ENCODE results near the gene SUSD1.

Gene SUSD1

DNA sequence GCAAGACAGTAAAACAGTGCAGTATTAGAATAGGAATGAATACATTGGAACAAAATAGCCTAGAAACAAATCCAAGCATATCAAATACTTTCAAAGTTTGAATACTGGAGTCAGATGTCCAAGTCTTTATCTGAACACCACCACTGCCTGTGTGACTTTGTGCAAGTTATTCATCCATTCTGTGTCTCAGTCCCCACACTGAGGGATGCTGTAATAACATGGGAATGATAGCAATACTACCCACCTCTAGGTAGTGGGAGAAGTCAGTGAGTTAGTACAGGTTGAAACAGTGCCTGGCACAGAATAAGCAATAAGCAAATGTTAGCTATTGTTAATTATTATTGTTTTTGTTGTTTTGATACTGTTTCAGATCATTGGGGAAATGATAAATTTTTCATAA lies 130.9 kb downstream of the SUSD1 start:
- TF ChIP-seq, protein P1, sequence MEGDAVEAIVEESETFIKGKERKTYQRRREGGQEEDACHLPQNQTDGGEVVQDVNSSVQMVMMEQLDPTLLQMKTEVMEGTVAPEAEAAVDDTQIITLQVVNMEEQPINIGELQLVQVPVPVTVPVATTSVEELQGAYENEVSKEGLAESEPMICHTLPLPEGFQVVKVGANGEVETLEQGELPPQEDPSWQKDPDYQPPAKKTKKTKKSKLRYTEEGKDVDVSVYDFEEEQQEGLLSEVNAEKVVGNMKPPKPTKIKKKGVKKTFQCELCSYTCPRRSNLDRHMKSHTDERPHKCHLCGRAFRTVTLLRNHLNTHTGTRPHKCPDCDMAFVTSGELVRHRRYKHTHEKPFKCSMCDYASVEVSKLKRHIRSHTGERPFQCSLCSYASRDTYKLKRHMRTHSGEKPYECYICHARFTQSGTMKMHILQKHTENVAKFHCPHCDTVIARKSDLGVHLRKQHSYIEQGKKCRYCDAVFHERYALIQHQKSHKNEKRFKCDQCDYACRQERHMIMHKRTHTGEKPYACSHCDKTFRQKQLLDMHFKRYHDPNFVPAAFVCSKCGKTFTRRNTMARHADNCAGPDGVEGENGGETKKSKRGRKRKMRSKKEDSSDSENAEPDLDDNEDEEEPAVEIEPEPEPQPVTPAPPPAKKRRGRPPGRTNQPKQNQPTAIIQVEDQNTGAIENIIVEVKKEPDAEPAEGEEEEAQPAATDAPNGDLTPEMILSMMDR (IDR thresholded peaks at IDR 0.05; ENCODE audit: control insufficient read depth, extremely low read depth, insufficient read depth) = no peak
- no peak overlapping the region for H3K4me3 ChIP-seq (ENCODE audit: low read depth, low read length)
- DNase-seq (ENCODE audit: low read depth) = no peak

DNA sequence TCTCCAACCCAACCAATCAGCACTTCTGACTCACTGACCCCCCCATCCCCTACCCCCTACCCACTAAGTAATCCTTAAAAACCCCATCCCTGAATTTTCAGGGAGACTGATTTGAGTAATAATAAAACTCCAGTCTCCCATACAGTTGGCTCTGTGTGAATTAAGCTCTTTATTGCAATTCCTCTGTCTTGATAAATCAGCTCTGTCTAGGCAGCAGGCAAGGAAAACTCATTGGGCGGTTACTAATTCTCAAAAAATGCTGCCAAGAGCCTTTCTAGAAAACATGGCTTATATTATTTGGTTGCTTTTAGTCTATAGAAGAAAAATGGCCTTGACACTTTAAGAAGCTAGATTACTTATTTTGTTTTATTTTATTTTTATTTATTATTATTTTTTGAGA lies 131.7 kb downstream of the SUSD1 start:
- no peak overlapping the region for H3K4me3 ChIP-seq (ENCODE audit: low read depth, low read length)
- TF ChIP-seq, protein P1 (IDR thresholded peaks at IDR 0.05; ENCODE audit: control insufficient read depth, extremely low read depth, insufficient read depth) = no peak
- DNase-seq (ENCODE audit: low read depth) = no peak

DNA sequence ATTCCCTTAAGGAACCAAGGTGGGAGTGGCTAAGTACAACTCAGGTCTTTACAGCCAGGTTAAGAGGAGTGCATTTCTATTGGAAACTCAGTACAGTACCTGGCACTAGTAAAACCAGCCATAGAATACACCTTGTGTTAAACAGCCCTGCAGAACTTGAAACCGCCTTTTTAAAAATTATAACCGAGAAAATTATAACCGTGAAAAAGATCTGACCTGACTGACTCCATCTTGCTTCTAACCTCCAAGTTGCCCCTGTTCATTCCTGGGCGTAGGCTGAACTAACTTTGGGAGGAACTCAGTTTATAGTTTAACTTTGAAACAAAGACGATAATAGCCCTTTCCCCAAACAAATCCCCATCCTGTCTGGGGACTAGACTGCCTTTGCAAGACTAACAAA lies 132.3 kb downstream of the SUSD1 start:
- no peak for DNase-seq (ENCODE audit: low read depth)
- TF ChIP-seq, protein P1 (IDR thresholded peaks at IDR 0.05; ENCODE audit: control insufficient read depth, extremely low read depth, insufficient read depth) = no peak
- no peak overlapping the region for H3K4me3 ChIP-seq (ENCODE audit: low read depth, low read length)

DNA sequence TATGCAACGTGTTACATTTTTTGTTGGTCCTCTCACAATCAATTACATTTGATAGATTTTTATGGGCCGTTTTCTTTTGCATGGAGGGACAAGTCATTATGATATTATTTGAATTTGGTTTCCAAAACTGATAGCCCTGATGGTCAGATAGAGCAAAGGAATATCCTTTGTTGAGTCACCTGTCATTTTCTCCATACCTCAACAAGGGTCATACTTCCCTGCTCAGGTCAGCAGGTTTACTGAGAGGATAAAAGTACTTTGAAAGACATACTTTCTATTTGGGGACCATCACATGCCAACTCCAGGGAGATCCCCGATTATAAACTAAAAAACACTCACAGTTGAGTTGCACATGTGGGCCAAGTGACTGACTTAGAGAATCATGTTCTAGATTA lies 132.9 kb downstream of the SUSD1 start:
- TF ChIP-seq, protein P1 (IDR thresholded peaks at IDR 0.05; ENCODE audit: control insufficient read depth, extremely low read depth, insufficient read depth) = no peak
- no peak overlapping the region for H3K4me3 ChIP-seq (ENCODE audit: low read depth, low read length)
- DNase-seq (ENCODE audit: low read depth) = no peak

DNA sequence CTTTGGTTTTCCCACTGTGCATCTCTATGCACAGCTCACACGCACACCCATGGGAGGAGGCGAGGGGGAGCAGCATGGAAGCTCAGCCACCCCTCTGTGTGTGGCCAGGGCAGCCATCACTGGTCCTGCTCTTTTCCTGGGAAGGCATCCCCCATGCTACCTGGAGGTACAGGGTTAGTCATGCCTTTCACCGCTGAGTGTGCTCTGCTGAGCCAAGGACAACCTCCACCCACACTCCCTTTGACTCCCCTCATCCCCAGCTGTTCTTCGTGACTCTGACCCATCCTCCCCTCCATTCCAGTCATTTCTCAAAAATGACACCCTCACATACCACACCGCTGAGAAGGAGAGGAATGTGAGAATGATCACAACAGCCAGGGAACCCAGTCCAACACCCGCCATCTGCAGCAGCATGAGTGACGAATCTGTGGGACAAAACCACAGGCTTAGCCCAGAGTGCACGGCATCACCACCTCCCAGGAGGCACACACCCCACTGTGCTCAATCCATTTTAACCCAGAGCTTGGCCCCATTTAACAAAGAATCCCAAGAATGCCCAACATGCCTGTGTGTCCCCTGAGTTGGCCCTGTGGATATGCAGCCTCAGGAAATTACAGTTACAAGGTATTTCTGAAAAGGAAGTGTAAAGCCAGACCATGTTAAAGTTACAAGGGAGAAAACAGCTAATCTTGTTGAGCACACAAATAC lies 133.4 kb downstream of the SUSD1 start:
- no peak overlapping the region for H3K4me3 ChIP-seq (ENCODE audit: low read depth, low read length)
- no peak for DNase-seq (ENCODE audit: low read depth)
- TF ChIP-seq, protein P1 (IDR thresholded peaks at IDR 0.05; ENCODE audit: control insufficient read depth, extremely low read depth, insufficient read depth) = no peak

DNA sequence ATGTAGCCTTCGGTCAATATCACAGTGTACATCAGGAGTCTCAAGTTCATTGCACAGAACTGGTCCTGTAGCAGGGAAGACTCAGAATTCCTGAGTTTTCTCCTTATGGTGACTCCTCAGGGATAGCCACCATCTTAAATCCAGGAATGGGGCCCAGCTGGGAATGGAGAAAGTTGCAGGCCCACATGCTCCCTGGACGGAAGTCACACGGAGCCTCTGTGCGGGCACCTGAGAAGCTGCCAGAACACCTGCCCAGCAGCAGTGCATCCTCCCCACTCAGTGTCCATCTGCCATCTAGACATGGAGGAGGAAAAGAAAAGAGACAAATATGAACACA lies 133.9 kb downstream of the SUSD1 start:
- no peak overlapping the region for H3K4me3 ChIP-seq (ENCODE audit: low read depth, low read length)
- no peak for DNase-seq (ENCODE audit: low read depth)
- TF ChIP-seq, protein P1 (IDR thresholded peaks at IDR 0.05; ENCODE audit: control insufficient read depth, extremely low read depth, insufficient read depth) = no peak

DNA sequence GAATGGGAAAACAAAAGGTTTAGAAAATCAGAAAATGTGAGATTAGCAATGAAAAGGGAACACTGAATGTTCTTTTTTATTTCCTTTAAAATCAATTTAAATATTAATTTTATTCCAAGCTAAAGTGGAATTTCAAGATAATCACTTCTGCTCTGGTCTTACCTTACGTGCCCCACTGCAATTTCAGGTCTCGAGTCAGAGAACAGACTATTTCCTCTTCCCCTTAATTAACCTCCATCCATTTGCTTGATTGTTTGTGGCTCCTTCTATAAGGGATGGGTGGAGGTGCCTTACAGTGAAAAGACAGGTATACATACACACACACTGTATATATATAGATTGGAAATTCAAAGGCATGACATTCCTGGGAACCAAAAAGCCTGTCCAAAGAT lies 137.1 kb downstream of the SUSD1 start:
- H3K4me3 ChIP-seq (ENCODE audit: low read depth, low read length) = no peak overlapping the region
- TF ChIP-seq, protein P1 (IDR thresholded peaks at IDR 0.05; ENCODE audit: control insufficient read depth, extremely low read depth, insufficient read depth) = no peak
- DNase-seq (ENCODE audit: low read depth) = no peak
